Activated T-cell treated with anti-CD3 and anti-CD28 coated beads, Interleukin-2, amount 50 U/mL, for 72 hours (primary cell): Measurements from ENCODE around the gene LMO4. TPM values are rescaled to one million over a fixed set of nuclear protein-coding genes. Genes with fewer than 3 reads are reported as not detected.

Experiments
- ATAC-seq, 2 donors: fragments of 150-1000 bp; cut with Tn5 transposase; replicated peaks in 1 of 2; 2 replicates each; pipeline ENCODE4 v1.10.0; 2021; ENCODE audit warnings: moderate library complexity in 2 of 2, mild to moderate bottlenecking in 1 of 2
- DNase-seq, 2 donors: peaks; one replicate each; pipeline ENCODE4 v3.0.0; 2021 to 2022; ENCODE audit warnings: mixed read lengths in 1 of 2
- H3K27ac Mint-ChIP-seq: one replicate; pipeline ENCODE4 v1.8.0; 2022; ENCODE audit warnings: mild to moderate bottlenecking, moderate library complexity, mixed read lengths
- H3K27me3 Mint-ChIP-seq: one replicate; pipeline ENCODE4 v1.8.0; 2022; ENCODE audit warnings: low read depth, mixed read lengths
- H3K36me3 Mint-ChIP-seq, 2 donors: one replicate each; pipeline ENCODE4 v1.8.0; 2022; ENCODE audit warnings: mixed read lengths in 2 of 2, mild to moderate bottlenecking in 1 of 2; ENCODE audit not compliant: insufficient read depth in 2 of 2
- H3K4me1 Mint-ChIP-seq: one replicate; pipeline ENCODE4 v1.8.0; 2022; ENCODE audit warnings: low read depth, mixed read lengths
- H3K4me3 Mint-ChIP-seq, 2 donors: one replicate each; pipeline ENCODE4 v1.8.0; 2022; ENCODE audit warnings: mild to moderate bottlenecking in 2 of 2, mixed read lengths in 2 of 2, moderate library complexity in 2 of 2
- H3K9me3 Mint-ChIP-seq, 2 donors: one replicate each; pipeline ENCODE4 v1.8.0; 2022; ENCODE audit warnings: mixed read lengths in 2 of 2
- total RNA-seq, 2 donors: library from RNA; stranded (reverse); gene quantifications; one replicate each; pipeline ENCODE4 v1.2.3, GENCODE V29; 2022

LMO4 gene
- total RNA-seq: 10 to 100 TPM; 28.9 to 31.8 TPM

- Mint-ChIP-seq H3K27me3 (peaks cover 31% of the 10 kb centered on the region), H3K4me3 (peak within 1 kb of the TSS; percentile 81 to 95), H3K9me3 (no peaks in the 10 kb centered on the region), H3K4me1 (peaks cover 45% of the 10 kb centered on the region), H3K27ac (peak within 1 kb of the TSS; percentile 98), H3K36me3 (peaks cover 7 to 12% of the 10 kb centered on the region in 2 donors)
- peak; percentile 86 to 88 for DNase-seq
- peak; percentile 81 to 84 for ATAC-seq
Observed at GRCh38 chr1:87328272-87329050, at the start of gene LMO4. Gene LMO4 (plus strand): TSS chr1:87328880. CDS start chr1:87332016, 3,136 bp downstream.

- H3K9me3 Mint-ChIP-seq: no peaks in the 10 kb centered on the region
- ATAC-seq: no peak
- no peaks in the 10 kb centered on the region for H3K36me3 Mint-ChIP-seq
- DNase-seq: no peak
- no peak overlapping the region for H3K4me3 Mint-ChIP-seq
- H3K27me3 Mint-ChIP-seq: peaks cover 15% of the 10 kb centered on the region
- H3K4me1 Mint-ChIP-seq: no peaks in the 10 kb centered on the region
- H3K27ac Mint-ChIP-seq: no peak overlapping the region
Observed at GRCh38 chr1:87279536-87279875, 49.2 kb upstream of the LMO4 start.

- H3K4me1 Mint-ChIP-seq: no peaks in the 10 kb centered on the region
- no peaks in the 10 kb centered on the region for H3K36me3 Mint-ChIP-seq
- H3K27ac Mint-ChIP-seq: no peak overlapping the region
Observed at GRCh38 chr1:87279966-87280535, 48.6 kb upstream of the LMO4 start.

DNA sequence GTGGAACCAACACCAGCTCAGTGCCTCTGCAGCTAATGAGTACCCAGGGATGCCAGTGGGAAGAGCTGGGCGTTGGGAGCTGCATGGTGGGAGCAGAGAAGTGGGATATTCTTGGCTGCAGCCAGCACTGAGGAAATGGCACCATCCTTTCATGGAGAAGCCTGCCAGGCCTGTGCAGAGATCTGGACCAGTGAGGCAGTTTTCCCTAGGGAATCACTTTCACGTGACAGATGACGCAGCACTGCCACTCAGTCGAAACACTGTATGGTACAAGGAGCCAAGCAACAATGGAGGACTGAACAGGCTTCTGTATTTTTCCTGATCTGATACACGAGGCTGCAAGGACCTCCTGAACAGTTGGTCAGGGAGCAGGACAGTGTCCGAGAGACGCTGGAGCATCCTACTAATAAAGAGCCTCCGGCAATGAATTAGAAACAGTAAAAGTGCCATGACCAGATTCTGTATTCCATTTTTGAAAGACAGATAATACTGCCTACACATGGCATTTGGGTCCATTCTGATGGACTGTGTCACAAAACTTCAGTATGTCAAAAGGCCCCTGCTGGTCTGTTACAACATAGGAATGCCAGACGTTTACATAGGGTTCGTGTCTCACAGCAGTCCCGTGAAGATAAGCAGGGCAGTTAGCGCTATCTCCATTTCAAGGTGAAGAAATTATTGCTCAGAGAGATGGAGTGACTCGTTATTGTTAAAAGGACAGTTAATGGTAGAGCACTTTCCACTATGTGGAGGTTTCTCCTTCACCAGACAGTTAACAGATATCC is 44.0 kb upstream of the LMO4 start:
- no peak overlapping the region for H3K4me3 Mint-ChIP-seq
- no peaks in the 10 kb centered on the region for H3K4me1 Mint-ChIP-seq
- H3K27me3 Mint-ChIP-seq: no peaks in the 10 kb centered on the region
- ATAC-seq (no peak), DNase-seq (no peak)
- H3K27ac Mint-ChIP-seq: no peak overlapping the region
- no peaks in the 10 kb centered on the region for H3K36me3 Mint-ChIP-seq
- H3K9me3 Mint-ChIP-seq: no peaks in the 10 kb centered on the region

More at GRCh38 chr1:87279966-87280535, 48.6 kb upstream of the LMO4 start:
- no peak overlapping the region for H3K4me3 Mint-ChIP-seq
- ATAC-seq: no peak
- H3K27me3 Mint-ChIP-seq: peaks cover 10% of the 10 kb centered on the region
- H3K9me3 Mint-ChIP-seq: no peaks in the 10 kb centered on the region
- no peak for DNase-seq

DNA sequence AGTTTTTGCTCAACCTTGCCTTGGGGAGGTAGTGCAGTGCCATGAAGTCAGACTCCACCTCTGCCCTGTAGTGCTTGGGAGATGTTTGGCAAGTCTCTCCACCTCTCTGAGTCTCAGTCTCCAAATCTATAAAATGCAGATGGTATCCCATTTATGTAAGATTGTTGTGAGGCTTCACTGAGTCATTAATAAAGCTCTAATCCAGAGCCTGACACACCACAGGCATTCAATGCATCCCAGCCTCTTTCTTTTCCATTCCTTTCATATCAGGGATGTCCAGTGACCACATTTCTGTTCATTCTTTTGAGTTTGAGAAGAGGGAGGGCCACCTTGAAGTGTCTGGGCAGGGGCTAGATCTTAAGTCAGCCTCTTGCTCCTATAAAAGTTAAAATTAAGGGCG is 37.6 kb upstream of the LMO4 start:
- no peak for ATAC-seq
- Mint-ChIP-seq H3K27me3 (peaks cover 5% of the 10 kb centered on the region), H3K36me3 (no peaks in the 10 kb centered on the region), H3K27ac (no peak overlapping the region), H3K9me3 (no peaks in the 10 kb centered on the region), H3K4me1 (no peaks in the 10 kb centered on the region), H3K4me3 (no peak overlapping the region)
- no peak for DNase-seq

- DNase-seq: peak; percentile 59 to 65
- no peak overlapping the region for H3K27ac Mint-ChIP-seq
- H3K27me3 Mint-ChIP-seq: peaks cover 5% of the 10 kb centered on the region
- H3K9me3 Mint-ChIP-seq: no peaks in the 10 kb centered on the region
- ATAC-seq: peak in 1 of 2 donors; percentile 51
- H3K4me3 Mint-ChIP-seq: no peak overlapping the region
- H3K4me1 Mint-ChIP-seq: no peaks in the 10 kb centered on the region
- no peaks in the 10 kb centered on the region for H3K36me3 Mint-ChIP-seq
Observed at GRCh38 chr1:87292684-87293493, 35.8 kb upstream of the LMO4 start.

DNA sequence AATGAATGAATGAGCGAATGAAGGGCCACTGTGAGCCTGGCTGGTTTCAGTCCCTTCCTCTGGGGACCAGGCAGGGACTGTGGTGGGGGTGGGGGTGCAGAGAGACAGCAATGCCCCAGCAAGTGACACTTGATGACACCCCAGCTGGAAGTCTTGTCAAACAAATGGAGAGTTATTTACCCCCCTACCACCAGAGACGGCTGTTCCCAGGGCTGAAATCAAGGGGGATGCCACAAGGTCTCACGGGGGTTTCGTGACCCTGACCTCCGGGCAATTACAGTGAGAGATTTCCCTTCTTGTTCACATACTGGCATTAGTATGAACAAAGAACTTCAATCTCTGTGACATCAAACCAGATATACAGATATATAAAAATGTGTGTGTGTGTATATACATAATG is 34.0 kb upstream of the LMO4 start:
- DNase-seq (no peak), ATAC-seq (no peak)
- H3K27ac Mint-ChIP-seq: no peak overlapping the region
- peaks cover 5% of the 10 kb centered on the region for H3K27me3 Mint-ChIP-seq
- H3K4me3 Mint-ChIP-seq: no peak overlapping the region
- H3K9me3 Mint-ChIP-seq: no peaks in the 10 kb centered on the region
- no peaks in the 10 kb centered on the region for H3K36me3 Mint-ChIP-seq
- H3K4me1 Mint-ChIP-seq: no peaks in the 10 kb centered on the region

DNA sequence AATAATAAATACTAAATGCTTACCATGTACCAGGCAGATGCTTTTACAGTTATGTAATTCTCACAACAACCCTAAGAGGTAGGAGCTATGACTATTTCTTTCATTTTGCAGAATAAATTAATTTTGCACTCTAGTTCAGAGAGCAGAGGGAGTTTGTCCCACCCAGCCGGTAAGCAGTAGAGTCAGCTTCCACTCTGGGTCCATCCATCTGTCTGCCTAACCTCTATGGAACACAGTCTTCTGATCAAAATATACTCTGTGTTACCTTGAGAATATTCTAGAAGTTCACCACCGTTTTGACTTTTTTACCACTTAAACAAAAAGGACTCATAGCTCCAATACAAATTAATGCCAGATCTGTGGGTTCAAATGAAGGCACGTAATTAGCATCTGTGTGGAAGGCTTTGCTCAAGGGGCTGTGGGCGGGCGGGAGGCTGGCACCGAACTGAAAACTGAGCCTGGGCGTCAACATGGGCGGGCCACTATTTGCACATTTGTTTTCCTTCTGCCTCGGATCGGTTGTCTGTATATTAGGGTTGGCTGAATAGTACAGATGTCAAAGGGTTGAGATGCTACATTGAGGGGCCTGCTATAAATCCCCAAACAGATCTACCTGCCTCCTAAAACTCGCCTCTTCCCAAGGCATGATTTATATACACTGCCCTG is 33.1 kb upstream of the LMO4 start:
- Mint-ChIP-seq H3K27ac (no peak overlapping the region), H3K9me3 (no peaks in the 10 kb centered on the region), H3K4me3 (no peak overlapping the region), H3K27me3 (peaks cover 3% of the 10 kb centered on the region), H3K36me3 (no peaks in the 10 kb centered on the region), H3K4me1 (no peaks in the 10 kb centered on the region)
- DNase-seq: no peak
- no peak for ATAC-seq

- no peak overlapping the region for H3K27ac Mint-ChIP-seq
Observed at GRCh38 chr1:87296206-87296605, 32.5 kb upstream of the LMO4 start.

GRCh38 chr1:87299661-87300060 is 29.0 kb upstream of the LMO4 start:
- H3K4me3 Mint-ChIP-seq: no peak overlapping the region
- ATAC-seq (no peak), DNase-seq (no peak)
- H3K4me1 Mint-ChIP-seq: no peaks in the 10 kb centered on the region
- H3K9me3 Mint-ChIP-seq: no peaks in the 10 kb centered on the region
- H3K27me3 Mint-ChIP-seq: no peaks in the 10 kb centered on the region
- H3K27ac Mint-ChIP-seq: no peak overlapping the region
- H3K36me3 Mint-ChIP-seq: no peaks in the 10 kb centered on the region

More at GRCh38 chr1:87296206-87296605, 32.5 kb upstream of the LMO4 start:
- H3K36me3 Mint-ChIP-seq: no peaks in the 10 kb centered on the region
- no peaks in the 10 kb centered on the region for H3K27me3 Mint-ChIP-seq
- H3K4me3 Mint-ChIP-seq: no peak overlapping the region
- no peaks in the 10 kb centered on the region for H3K4me1 Mint-ChIP-seq
- no peaks in the 10 kb centered on the region for H3K9me3 Mint-ChIP-seq
- no peak for ATAC-seq
- DNase-seq: no peak

DNA sequence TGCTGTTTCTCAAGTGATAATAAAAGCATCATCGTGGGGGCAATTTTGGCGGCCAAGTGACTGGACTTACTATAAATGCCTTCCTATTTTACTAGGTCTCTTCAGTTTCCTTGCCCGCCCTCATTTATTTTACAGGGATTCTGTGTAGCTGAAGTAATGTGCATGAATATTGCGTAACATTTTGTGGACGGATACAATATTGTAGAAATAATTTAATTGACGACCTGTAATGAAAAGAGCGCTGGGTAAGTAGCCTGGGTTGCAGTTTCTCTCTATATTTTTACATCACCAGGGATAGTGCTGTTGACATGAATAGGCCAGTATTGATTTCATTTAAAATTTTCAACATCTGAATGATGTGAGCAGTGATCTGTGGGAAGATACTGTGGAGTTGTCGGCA is 28.1 kb upstream of the LMO4 start:
- Mint-ChIP-seq H3K27ac (no peak overlapping the region), H3K4me1 (no peaks in the 10 kb centered on the region), H3K9me3 (no peaks in the 10 kb centered on the region)

DNA sequence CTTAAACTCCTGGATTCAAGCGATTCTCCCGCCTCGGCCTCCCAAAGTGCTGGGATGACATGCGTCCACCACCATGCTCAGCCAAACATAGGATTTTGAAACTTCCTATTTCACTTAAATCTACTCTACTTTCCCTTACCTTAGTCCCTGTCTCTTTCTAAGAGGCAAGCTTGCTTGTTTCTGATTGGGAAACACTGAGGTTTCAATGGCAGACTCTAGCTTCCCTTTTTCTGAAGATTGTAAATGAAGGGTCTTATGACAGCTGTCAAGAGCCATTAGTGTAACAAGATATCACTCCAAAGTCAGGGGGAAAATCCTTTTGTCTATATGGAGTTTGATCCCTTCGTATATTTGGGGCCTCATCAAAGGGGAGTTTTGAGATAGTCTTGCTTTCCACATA is 23.5 kb upstream of the LMO4 start:
- ATAC-seq (no peak), DNase-seq (no peak)
- Mint-ChIP-seq H3K9me3 (no peaks in the 10 kb centered on the region), H3K4me3 (no peak overlapping the region), H3K36me3 (no peaks in the 10 kb centered on the region), H3K4me1 (no peaks in the 10 kb centered on the region), H3K27ac (no peak overlapping the region), H3K27me3 (peaks cover 12% of the 10 kb centered on the region)

More for the DNA sequence above, 28.1 kb upstream of the LMO4 start:
- Mint-ChIP-seq H3K27me3 (no peaks in the 10 kb centered on the region), H3K36me3 (no peaks in the 10 kb centered on the region), H3K4me3 (no peak overlapping the region)
- ATAC-seq (no peak), DNase-seq (no peak)
